SKM-1 treated with dmso at 0.1 percent for 144 hours (cell line): ENCODE data around the gene ENO2.

Experiments
- DNase-seq: peaks from one replicate; lab custom pipeline; 2025; ENCODE audit not compliant: unreplicated experiment; lab: John Stamatoyannopoulos, UW

Gene ENO2

GRCh38 chr12:6912164-6912935 is 2.0 kb upstream of the ENO2 start:
- no peak for DNase-seq

DNA sequence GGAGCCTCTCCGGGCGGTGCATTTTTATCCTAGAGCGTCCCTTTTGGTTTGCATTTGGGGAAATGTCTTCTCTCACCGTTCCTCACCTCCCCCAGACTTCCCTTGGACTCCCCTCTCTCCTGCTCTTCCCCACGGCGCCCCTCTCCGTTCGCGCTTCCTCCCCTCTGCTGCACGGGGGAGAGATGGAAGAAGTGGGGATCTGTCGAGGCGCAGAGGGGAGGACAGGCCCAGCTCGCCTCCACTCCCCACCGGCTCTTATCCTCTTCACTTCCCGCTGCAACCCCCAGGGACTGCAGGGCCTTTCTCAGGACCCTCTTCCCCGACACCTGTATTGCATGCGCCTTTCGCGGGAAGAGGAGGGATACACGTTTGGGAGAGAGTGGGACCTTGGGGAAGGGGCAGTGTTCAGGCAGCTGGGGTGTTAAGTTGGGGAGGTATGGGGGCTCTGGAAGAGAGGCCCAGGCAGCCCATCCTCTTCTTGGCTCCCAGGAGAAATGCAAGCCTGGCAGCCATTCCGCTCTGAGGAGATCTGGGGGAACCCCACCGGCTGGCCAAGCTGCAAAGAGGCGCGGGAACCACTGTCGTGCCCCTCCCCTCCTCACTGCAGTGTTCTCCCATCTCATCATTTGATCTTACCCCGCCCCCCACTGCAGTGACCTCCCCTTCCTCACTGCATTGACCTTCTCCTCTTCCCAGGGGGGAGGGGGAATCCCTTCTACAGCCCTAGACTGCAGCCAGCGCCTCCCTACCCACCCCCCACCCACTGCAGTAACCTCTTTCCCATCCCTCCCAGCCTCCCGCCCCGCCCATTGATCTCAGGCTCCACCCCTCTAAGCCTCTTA is 788 bp downstream of the ENO2 start:
- no peak for DNase-seq

GRCh38 chr12:6915789-6916285 is 1.5 kb downstream of the ENO2 start:
- DNase-seq, result no peak

DNA sequence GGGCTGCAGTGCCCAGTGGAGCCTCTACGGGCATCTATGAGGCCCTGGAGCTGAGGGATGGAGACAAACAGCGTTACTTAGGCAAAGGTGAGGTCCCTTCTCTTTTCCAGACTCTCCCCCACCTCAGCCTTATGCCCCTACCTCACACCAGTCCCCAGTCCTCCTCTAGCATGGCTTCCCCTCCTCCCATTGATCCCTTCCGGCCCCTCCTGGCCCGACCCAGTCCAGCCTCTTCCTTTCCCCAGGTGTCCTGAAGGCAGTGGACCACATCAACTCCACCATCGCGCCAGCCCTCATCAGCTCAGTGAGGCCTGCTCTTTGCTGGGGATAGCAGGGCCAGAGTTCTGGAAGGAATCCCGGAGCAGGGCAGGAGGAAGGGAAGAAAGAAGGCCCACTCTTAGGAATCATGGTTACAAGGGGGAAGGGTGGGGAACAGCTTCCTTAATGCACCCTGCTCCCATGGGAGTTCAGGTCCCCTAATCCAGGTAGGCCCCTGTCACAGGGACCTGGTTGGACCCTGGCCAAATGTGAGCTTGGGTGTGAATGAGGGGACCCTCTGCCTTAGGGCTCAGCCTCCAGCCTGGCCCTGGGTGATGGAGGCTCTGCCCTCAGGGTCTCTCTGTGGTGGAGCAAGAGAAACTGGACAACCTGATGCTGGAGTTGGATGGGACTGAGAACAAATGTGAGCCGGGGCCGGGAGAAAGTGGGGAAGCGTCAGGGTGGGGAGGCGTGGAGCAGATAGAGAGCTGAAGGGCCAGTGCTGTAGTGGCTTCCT is 2.2 kb downstream of the ENO2 start:
- no peak for DNase-seq

DNA sequence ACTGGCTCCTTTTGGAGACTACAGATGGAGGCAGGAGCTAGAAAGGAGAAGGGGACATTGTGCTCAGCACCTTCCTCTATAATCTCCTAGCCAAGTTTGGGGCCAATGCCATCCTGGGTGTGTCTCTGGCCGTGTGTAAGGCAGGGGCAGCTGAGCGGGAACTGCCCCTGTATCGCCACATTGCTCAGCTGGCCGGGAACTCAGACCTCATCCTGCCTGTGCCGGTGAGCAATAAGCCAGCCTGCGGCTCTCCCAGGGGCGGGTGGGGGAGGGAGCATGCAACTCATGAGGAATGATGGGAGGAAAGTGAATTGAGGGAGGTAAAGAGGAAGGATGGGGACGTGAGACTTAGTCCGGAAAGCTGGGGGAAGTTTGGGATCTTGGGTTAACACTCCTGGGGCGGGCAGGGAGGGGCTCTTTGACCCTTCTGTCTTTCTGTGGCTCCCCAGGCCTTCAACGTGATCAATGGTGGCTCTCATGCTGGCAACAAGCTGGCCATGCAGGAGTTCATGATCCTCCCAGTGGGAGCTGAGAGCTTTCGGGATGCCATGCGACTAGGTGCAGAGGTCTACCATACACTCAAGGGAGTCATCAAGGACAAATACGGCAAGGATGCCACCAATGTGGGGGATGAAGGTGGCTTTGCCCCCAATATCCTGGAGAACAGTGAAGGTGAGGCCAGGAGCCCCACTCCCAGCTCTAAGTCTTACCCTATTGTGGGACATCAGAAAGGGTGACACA is 3.3 kb downstream of the ENO2 start:
- no peak for DNase-seq

DNA sequence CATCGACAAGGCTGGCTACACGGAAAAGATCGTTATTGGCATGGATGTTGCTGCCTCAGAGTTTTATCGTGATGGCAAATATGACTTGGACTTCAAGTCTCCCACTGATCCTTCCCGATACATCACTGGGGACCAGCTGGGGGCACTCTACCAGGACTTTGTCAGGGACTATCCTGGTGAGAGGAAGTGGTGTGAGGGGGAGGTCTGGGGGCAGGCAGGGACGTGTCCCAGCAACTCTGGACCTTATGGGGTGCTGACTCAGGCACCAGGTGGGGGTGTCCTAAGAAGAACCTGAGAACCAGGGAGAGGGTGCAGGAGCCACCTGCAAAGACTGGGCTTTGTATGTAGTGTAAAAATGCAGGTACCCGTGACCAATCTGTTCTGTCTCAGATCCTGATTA is 5.2 kb downstream of the ENO2 start:
- DNase-seq, result no peak

DNA sequence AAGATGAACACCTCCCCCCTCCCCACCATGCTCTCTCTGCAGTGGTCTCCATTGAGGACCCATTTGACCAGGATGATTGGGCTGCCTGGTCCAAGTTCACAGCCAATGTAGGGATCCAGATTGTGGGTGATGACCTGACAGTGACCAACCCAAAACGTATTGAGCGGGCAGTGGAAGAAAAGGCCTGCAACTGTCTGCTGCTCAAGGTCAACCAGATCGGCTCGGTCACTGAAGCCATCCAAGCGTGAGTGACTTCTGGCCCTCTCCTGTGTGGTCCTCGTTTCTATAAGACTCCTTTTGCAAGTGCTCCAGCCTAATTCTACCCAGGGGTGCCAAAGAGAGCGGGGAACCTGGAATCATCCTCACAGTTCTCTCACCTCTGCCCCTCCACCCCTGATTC is 7.2 kb downstream of the ENO2 start:
- DNase-seq, result no peak

- no peak for DNase-seq
Observed at GRCh38 chr12:6921996-6922946, 7.9 kb downstream of the ENO2 start.

GRCh38 chr12:6923003-6923732 is 8.8 kb downstream of the ENO2 start:
- no peak for DNase-seq

- DNase-seq, result no peak
Observed at GRCh38 chr12:6923851-6924250, 9.5 kb downstream of the ENO2 start.

DNA sequence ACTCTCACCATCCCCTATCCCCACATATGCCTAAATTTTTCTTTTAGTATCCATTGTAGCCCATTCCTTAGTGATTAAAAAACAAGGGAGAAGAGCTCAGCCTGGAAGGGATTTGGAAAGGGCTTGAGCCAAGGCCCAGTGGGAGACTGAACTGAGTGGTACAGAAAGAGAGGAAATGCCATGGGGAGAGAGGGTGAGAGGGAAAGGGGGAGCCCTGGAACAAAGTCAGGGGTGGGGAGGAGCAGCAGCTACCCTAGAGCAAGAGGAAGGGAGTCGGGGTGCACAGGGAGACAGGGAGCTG is 10.8 kb downstream of the ENO2 start:
- no peak for DNase-seq

GRCh38 chr12:6925540-6926279 is 11.3 kb downstream of the ENO2 start:
- DNase-seq, result no peak

DNA sequence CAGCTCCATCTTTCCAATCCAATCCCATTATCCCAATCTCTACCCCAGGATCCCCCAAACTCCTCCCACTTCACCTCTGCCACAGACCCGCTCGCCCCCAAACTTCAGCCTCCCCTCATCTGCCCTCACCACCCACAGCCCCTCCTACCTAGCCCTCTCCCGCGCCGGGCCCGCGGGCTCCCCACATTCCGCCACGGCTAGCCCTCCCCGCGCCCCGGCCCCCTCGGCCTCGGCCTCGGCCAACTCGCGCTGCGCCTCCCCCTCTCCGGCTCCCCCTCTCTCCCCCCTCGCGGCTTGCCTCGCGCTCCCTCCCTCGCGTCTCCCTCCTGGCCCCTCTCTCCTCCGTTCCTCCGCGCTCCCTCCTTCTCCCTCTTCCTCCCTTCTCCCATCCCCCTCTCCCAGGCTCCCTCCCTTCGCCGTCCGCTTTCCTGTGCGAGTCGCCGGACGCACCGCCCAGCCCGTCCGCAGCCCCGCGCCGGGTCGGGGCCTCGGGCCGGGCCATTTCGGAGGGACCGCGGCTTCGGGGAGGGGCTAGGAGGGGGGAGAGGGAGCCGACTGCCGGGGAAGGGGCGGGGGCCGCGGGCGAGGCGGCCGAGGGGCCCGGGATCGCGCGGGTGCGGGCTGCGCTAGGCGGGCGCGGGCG is 13.1 kb downstream of the ENO2 start, which contains the start of gene ATN1:
Gene ATN1 (plus strand): TSS at position 581 of the 643 bp plus-strand sequence. CDS start 6,043 bp downstream, outside the sequence.
- no peak for DNase-seq

GRCh38 chr12:6928022-6928702 is 13.8 kb downstream of the ENO2 start:
- no peak for DNase-seq

DNA sequence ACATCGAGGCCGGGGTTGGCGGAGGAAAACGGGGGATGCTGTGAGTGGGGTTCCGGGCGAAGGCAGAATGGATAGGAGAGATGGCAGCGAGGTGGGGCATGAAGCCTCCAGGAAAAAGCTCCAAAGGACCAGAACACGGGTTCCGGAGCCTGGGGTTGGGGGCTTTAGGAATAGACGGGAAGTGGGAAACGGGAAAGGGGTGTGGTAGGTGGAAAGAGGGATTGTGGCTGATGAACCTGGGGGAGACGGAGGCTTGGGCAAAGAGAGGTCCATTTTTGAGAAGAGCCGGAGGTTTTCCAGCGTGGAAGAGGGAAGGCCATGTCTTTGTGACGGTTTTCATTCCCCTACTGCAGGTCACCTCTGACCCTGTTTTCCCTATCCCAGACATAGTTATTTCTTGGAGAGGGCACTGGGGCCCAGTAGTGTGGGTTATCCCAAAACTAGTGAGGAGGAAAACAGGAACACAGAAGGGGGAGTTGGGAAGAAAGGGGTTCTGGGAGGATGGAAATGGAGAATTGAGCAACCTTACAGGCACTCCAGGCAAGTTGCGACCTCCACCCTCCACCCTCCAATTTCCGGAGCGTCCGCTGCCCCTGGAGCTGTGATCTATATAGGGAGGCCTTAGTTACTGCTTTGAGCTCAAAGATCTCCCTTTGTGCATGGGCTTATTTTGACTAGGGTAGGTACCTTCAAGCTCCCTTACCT is 14.5 kb downstream of the ENO2 start:
- no peak for DNase-seq
